Fibroblast of the conjunctiva (primary cell): ENCODE data around the gene RSF1.
A peak's percentile ranks its signal among the peaks of the same experiment; 100 is the strongest.
"Not testable (repeated sequence)": the region's sequence is repeated elsewhere in the genome, so short reads cannot be mapped to it uniquely, and the experiment has no call there.

Experiments used
- DNase-seq: peaks from one replicate; pipeline ENCODE4 v3.0.0-alpha.2; 2010; ENCODE audit warnings: low read depth

Gene RSF1, protein sequence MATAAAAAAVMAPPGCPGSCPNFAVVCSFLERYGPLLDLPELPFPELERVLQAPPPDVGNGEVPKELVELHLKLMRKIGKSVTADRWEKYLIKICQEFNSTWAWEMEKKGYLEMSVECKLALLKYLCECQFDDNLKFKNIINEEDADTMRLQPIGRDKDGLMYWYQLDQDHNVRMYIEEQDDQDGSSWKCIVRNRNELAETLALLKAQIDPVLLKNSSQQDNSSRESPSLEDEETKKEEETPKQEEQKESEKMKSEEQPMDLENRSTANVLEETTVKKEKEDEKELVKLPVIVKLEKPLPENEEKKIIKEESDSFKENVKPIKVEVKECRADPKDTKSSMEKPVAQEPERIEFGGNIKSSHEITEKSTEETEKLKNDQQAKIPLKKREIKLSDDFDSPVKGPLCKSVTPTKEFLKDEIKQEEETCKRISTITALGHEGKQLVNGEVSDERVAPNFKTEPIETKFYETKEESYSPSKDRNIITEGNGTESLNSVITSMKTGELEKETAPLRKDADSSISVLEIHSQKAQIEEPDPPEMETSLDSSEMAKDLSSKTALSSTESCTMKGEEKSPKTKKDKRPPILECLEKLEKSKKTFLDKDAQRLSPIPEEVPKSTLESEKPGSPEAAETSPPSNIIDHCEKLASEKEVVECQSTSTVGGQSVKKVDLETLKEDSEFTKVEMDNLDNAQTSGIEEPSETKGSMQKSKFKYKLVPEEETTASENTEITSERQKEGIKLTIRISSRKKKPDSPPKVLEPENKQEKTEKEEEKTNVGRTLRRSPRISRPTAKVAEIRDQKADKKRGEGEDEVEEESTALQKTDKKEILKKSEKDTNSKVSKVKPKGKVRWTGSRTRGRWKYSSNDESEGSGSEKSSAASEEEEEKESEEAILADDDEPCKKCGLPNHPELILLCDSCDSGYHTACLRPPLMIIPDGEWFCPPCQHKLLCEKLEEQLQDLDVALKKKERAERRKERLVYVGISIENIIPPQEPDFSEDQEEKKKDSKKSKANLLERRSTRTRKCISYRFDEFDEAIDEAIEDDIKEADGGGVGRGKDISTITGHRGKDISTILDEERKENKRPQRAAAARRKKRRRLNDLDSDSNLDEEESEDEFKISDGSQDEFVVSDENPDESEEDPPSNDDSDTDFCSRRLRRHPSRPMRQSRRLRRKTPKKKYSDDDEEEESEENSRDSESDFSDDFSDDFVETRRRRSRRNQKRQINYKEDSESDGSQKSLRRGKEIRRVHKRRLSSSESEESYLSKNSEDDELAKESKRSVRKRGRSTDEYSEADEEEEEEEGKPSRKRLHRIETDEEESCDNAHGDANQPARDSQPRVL (N-terminal part only)

DNA sequence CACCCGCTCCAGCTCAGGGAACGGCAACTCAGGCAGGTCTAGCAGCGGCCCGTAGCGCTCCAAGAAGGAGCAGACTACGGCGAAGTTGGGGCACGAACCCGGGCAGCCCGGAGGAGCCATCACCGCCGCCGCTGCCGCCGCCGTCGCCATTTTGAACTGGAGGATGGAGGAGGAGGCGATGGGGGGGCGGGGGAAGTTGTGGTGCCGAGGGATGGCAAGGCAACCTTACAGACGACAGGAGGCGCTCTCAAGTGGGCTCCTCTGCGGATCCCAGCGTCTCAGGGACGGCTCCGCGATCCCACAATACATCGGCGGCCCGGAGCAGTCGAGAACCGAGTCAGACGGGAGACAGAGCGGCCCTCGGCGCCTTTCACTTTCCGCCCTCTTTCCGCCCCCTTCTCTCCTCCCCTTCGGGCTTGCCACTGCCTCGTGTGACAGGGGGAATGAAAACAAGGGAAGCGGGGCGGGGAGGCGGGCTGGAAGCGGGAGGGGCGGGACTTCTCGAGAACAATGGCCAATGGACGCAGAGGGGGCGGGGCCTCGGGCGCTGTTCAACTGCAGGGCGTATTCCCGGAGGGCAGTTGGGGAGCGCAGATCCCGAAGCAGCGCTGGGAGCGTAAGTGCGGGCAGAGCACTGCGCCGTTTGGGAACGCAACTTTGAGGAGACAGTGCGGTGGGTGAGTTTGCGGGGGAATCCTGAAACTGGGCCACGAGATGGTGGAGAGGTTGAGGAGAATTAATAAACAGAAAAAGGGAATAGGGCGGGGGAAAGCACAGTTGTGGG is at the start of gene RSF1, which contains the start of gene AAMDC:
TSS of gene RSF1 (minus strand) at position 158 of the 784 bp plus-strand sequence. CDS start at position 150, 8 bp downstream.
TSS of gene AAMDC (plus strand) at position 580 of the 784 bp plus-strand sequence. CDS start 21,353 bp downstream, outside the sequence.
- peak; percentile 99 for DNase-seq

DNA sequence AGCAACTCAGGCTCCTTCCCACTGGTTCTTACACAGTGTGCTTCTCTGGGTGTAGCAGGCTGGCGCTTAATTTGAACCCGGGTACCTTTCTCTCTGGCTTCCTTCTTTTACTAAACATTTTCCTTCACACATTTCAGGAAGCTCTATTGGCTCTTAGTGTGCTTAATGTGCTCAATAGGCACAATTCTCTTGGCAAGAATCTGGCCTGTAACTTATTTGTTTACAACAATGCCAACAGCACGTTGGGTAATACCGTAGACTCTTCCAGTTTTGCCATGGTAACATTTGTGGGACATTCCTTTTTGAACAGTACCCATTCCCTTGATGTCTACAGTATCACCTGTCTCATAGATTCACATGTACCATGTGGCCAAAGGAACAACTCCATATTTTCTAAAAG is 48.2 kb upstream of the RSF1 start:
- no peak for DNase-seq

GRCh38 chr11:77866336-77866735 is 45.8 kb upstream of the RSF1 start:
- DNase-seq, result no peak

GRCh38 chr11:77865805-77866204 is 45.3 kb upstream of the RSF1 start:
- DNase-seq, result no peak

DNA sequence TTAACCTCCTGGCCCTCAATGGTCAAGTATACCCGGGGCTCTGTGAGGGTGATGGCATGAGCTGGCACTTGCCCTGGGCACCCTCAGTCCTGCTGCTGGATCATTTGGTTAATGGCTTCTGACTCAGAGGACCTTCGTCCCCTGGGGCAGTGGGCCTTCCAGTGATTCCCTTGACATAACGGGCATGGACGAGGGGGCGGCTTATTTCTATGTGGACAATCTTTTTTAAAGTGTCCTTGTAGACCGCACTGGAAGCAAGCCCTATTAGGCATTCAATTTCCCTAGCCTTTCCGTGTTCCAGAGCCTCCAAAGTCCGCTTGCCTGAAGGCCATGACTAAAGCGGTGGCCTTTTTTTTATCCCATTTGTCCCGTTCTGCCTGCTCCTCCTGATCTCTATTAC is 40.9 kb upstream of the RSF1 start:
- DNase-seq, result not testable (repeated sequence)

DNA sequence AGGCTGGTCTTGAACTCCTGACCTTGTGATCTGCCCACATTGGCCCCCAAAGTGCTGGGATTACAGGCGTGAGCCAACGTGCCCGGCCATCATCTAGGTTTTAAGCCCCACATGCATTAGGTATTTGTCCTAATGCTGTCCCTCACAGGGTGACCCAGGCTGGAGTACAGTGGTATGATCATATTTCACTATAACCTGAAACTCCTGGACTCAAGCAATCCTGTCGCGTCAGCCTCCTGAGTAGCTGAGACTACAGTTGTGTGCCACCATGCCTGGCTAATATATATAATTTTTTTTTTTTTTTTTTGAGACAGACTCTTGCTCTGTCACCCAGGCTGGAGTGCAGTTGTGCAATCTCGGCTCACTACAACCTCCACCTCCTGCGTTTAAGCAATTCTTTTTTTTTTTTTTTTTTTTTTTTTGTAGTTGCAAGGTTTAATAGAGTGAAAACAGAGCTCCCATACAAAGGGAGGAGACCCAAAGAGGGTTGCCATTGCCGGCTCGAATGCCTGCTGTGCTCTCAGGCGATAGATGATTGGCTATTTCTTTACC is 37.5 kb upstream of the RSF1 start:
- DNase-seq, result not testable (repeated sequence)

GRCh38 chr11:77854838-77855237 is 34.3 kb upstream of the RSF1 start:
- DNase-seq, result no peak

DNA sequence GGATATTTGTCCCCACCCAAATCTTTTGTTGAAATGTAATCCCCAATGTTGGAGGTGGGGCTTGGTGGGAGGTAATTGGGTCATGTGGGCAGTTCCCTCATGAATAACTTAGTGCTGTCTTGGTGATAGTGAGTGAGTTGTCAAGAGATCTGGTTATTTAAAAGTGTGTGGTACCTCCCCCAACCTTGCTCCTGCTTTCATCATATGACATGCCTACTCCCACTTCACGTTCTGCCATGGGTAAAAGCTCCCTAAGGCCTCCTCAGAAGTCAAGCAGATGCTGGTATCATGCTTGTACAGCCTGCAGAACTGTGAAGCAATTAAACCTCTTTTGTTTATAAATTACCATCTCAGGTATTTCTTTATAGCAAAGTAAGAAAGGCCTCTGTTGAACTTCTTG is 31.0 kb upstream of the RSF1 start:
- peak; percentile 1 for DNase-seq

GRCh38 chr11:77843700-77844099 is 23.2 kb upstream of the RSF1 start:
- not testable (repeated sequence) for DNase-seq

DNA sequence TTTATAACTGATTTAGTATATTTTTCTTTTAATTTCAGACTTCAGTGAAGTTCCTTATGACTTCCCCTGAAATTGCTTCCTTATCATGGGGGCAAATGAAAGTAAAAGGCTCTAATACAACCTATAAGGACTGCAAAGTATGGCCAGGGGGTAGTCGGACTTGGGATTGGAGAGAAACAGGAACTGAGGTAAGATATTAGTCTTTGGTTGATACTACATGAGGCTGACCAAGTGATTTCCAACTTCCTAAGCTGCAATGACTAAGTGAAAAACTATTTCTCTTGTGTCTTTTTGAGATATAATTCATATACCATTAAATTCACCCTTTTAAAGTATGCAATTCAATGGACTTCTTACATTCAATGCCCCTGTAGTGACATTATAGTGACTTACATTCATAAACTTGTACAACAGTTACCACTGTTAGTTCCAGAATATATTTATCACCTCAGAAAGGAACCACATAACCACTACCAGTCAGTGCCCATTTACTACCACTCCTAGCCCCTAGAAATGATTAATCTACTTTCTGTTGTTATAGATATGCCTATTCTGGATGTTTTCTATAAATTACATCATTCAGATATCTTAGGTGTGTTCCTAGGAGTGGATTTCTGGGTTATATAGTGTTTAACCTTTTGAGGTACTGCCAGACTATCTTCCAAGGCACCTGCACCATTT is 22.1 kb upstream of the RSF1 start:
- no peak for DNase-seq

- DNase-seq, result no peak
Measured at GRCh38 chr11:77833302-77833701, 12.8 kb upstream of the RSF1 start.

- no peak for DNase-seq
Measured at GRCh38 chr11:77828926-77829325, 8.4 kb upstream of the RSF1 start.

DNA sequence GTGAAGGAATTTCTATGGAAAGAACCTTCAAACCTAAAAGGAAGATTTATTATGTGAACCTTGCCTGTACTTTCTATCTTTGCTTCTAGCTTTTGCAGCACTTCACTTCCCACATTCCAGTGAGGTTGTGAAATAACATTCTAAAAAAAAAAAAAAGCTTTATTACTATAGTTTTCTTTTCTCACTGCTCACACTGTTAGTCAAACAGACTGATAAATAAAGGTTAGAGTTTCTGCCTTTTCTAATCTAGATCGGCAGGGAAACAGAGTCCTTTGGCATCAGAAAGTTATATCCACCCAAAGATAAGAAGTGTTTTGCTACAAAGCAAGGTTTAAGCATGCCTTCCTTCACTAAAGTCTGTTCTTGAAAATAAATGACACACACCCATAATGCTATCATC is 3.3 kb upstream of the RSF1 start:
- no peak for DNase-seq

- DNase-seq, result not testable (repeated sequence)
Measured at GRCh38 chr11:77822126-77822525, 1.6 kb upstream of the RSF1 start.

- no peak for DNase-seq
Measured at GRCh38 chr11:77821349-77821851, 878 bp upstream of the RSF1 start.

GRCh38 chr11:77819921-77820564 is 479 bp downstream of the RSF1 start:
- DNase-seq, result no peak

DNA sequence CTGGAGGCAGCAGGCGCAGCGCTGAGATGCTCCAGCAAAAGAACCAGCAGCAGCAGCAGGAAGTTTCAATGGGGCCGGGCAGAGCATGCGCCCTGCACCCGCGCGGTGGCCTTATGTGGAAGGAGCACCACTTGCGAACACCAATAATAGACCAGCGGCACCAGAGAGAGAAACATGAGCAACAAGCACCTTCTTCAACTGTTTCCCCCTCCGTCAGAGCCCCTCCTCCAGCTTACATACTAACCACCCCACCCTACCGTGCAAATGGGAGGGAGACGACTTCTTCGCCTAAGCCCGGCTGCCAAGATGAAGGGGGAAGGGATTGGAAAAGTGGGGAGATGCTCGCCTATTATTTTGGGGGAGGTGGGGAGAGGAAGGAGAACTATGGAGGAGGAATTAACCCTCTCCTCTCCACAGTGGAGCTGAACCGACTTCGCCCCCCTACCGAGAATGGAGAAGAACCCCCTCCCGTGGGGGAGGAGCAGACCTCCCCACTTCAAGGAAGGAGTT is 1.1 kb downstream of the RSF1 start:
- peak; percentile 79 for DNase-seq

- no peak for DNase-seq
Measured at GRCh38 chr11:77815459-77815858, 5.1 kb downstream of the RSF1 start.

- DNase-seq, result no peak
Measured at GRCh38 chr11:77814848-77815247, 5.7 kb downstream of the RSF1 start.
